IPS DF 19.7 (cell line): Measurements from ENCODE around the gene TRIO.
"Not testable (repeated sequence)": the region's sequence is repeated elsewhere in the genome, so short reads cannot be mapped to it uniquely, and the experiment has no call there.

Source experiments
- DNase-seq: peaks from one replicate; pipeline ENCODE4 v3.0.0-alpha.2; 2013; ENCODE audit warnings: low read depth, low spot score

The TRIO gene

GRCh38 chr5:14385019-14385418 is 241.9 kb downstream of the TRIO start:
- no peak for DNase-seq

GRCh38 chr5:14386884-14387624 is 243.9 kb downstream of the TRIO start:
- no peak for DNase-seq

GRCh38 chr5:14388741-14389140 is 245.6 kb downstream of the TRIO start:
- DNase-seq = no peak

- not testable (repeated sequence) for DNase-seq
Measured at GRCh38 chr5:14392552-14392951, 249.4 kb downstream of the TRIO start.

- DNase-seq = no peak
Measured at GRCh38 chr5:14394365-14394764, 251.2 kb downstream of the TRIO start.

GRCh38 chr5:14395411-14395810 is 252.3 kb downstream of the TRIO start:
- DNase-seq = no peak

GRCh38 chr5:14396066-14396465 is 252.9 kb downstream of the TRIO start:
- DNase-seq = no peak

- no peak for DNase-seq
Measured at GRCh38 chr5:14396737-14397136, 253.6 kb downstream of the TRIO start.

GRCh38 chr5:14397717-14398116 is 254.6 kb downstream of the TRIO start:
- no peak for DNase-seq

- no peak for DNase-seq
Measured at GRCh38 chr5:14399054-14399692, 256.0 kb downstream of the TRIO start.

GRCh38 chr5:14400085-14400484 is 256.9 kb downstream of the TRIO start:
- DNase-seq = no peak

GRCh38 chr5:14400611-14401010 is 257.5 kb downstream of the TRIO start:
- no peak for DNase-seq

GRCh38 chr5:14401639-14402038 is 258.5 kb downstream of the TRIO start:
- no peak for DNase-seq

- DNase-seq = no peak
Measured at GRCh38 chr5:14402424-14402823, 259.3 kb downstream of the TRIO start.

GRCh38 chr5:14404780-14405179 is 261.6 kb downstream of the TRIO start:
- no peak for DNase-seq

- DNase-seq = no peak
Measured at GRCh38 chr5:14405267-14405666, 262.1 kb downstream of the TRIO start.

- DNase-seq = no peak
Measured at GRCh38 chr5:14405706-14406553, 262.8 kb downstream of the TRIO start.

- DNase-seq = no peak
Measured at GRCh38 chr5:14406554-14406849, 263.4 kb downstream of the TRIO start.

- DNase-seq = no peak
Measured at GRCh38 chr5:14407051-14407450, 263.9 kb downstream of the TRIO start.

- no peak for DNase-seq
Measured at GRCh38 chr5:14407746-14408175, 264.6 kb downstream of the TRIO start.

GRCh38 chr5:14408969-14409586 is 265.9 kb downstream of the TRIO start:
- no peak for DNase-seq

GRCh38 chr5:14410068-14410393 is 266.9 kb downstream of the TRIO start:
- DNase-seq = no peak
